Esophagus squamous epithelium (tissue), 4 donors: ENCODE data around the gene TMTC2.

ENCODE experiments used
- CTCF ChIP-seq, 6 experiments: fragments of 450-650 bp in 4 of 6; fragments of 200-600 bp in 2 of 6; sonication (generic) in 2 of 6; IDR thresholded peaks; one replicate each; pipeline ENCODE4 v1.5.1; 2016 to 2019; ENCODE audit warnings: antibody characterized with exemption in 6 of 6, mild to moderate bottlenecking in 4 of 6, moderate library complexity in 4 of 6
- POLR2A ChIP-seq, 4 donors: fragments of 450-650 bp; IDR thresholded peaks; one replicate each; pipeline ENCODE4 v1.6.1; 2017; ENCODE audit warnings: antibody characterized with exemption in 4 of 4, mild to moderate bottlenecking in 4 of 4, moderate library complexity in 3 of 4

GRCh38 chr12:82942991-82943401, 256.3 kb downstream of the TMTC2 start:
- TF ChIP-seq CTCF (IDR thresholded peaks at IDR 0.05) (no peak), POLR2A (IDR thresholded peaks at IDR 0.05) (no peak)
